Adrenal gland (tissue), 12 donors: Measurements from ENCODE around the gene OSBP2. TPM values are rescaled to one million over a fixed set of nuclear protein-coding genes. Genes with fewer than 3 reads are reported as not detected.

Experiments
- DNase-seq, 7 donors: peaks; one replicate each; pipeline ENCODE4 v3.0.0-alpha.2; 2019 to 2020
- H3K27ac ChIP-seq, 5 donors: fragments of 200-600 bp; sonication (generic) in 4 of 5; 1 replicate in 3 of 5; 2 replicates in 2 of 5; pipeline versions ENCODE4 v1.5.1 to v1.8.0; 2016 to 2020; ENCODE audit warnings: mild to moderate bottlenecking in 1 of 5
- H3K27me3 ChIP-seq: fragments of 200-600 bp; 2 replicates; pipeline ENCODE4 v1.8.0; 2021
- H3K36me3 ChIP-seq, 2 donors: fragments of 200-600 bp; replicated peaks in 1 of 2; 1 replicate in 1 of 2; 2 replicates in 1 of 2; pipeline versions ENCODE4 v1.5.1 to v1.8.0; 2018 to 2022
- H3K4me1 ChIP-seq, 2 donors: fragments of 200-600 bp; replicated peaks in 1 of 2; 1 replicate in 1 of 2; 2 replicates in 1 of 2; pipeline versions ENCODE4 v1.5.1 to v1.8.0; 2018 to 2021
- H3K4me3 ChIP-seq, 4 donors: fragments of 200-600 bp; sonication (generic) in 3 of 4; one replicate each; pipeline ENCODE4 v1.5.1; 2016 to 2018
- H3K9me3 ChIP-seq, 3 donors: fragments of 200-600 bp; sonication (generic) in 1 of 3; replicated peaks in 1 of 3; 1 replicate in 2 of 3; 2 replicates in 1 of 3; pipeline versions ENCODE4 v1.5.1 to v1.8.0; 2016 to 2021
- POLR2A ChIP-seq, 2 donors: fragments of 450-650 bp; IDR thresholded peaks; one replicate each; pipeline ENCODE4 v1.6.1; 2017; ENCODE audit warnings: antibody characterized with exemption in 2 of 2, mild to moderate bottlenecking in 2 of 2, moderate library complexity in 1 of 2
- WGBS, 4 donors: extraction: QIAGEN DNeasy Blood & Tissue Kit in 2 of 4; methylation state at CpG; one replicate each; pipeline versions ENCODE4 v1.1.5 to v1.1.7; 2013 to 2017; 5-methylcytosine and 5-hydroxymethylcytosine counted together
- intact Hi-C, 2 donors: fragments of 100-400 bp; cut with DNase I; formaldehyde crosslinking; loops; one replicate each; pipeline versions ENCODE4 v1.14.1 to v1.15.0; 2022 to 2023
- microRNA counts, 2 donors: library from miRNA; unstranded; fragments of <30 nt; microRNA quantifications; one replicate each; lab custom pipeline; 2016
- microRNA-seq, 3 donors: library from miRNA; unstranded; fragments of <30 nt; microRNA quantifications; one replicate each; pipeline ENCODE4, GENCODE V29; 2017 to 2020
- polyA plus RNA-seq, 3 donors: library from polyadenylated mRNA; stranded (reverse); fragments of 200-250 nt in 2 of 3; fragments of 350-450 nt in 1 of 3; fragmentation: Illumina TruSeq in 1 of 3; extraction: RNeasy Lipid Tissue Mini Kit (QIAGEN cat#74804) in 1 of 3; gene quantifications; one replicate each; pipeline ENCODE4 v1.2.3, GENCODE V29; 2013 to 2014
- small RNA-seq, 2 donors: library from RNA; depleted of rRNA; stranded (forward); fragments of <200 nt; gene quantifications; one replicate each; pipeline ENCODE3, GENCODE V24; 2016
- total RNA-seq, 9 donors: library from RNA; depleted of rRNA in 4 of 9; stranded (reverse); fragments of >200 nt in 4 of 9; fragments of 120-200 nt in 1 of 9; fragmentation: NEBNext Ultra II Directional in 1 of 9; extraction: Animal tissue kit (Norgen Biotek cat#: 25700) in 1 of 9; gene quantifications; one replicate each; pipeline versions ENCODE4 v1.1.0 to v1.2.4, GENCODE V29; 2013 to 2023
- TF ChIP-seq, protein P1 (sequence below), 6 experiments: fragments of 450-650 bp in 4 of 6; fragments of 200-600 bp in 2 of 6; sonication (generic) in 1 of 6; IDR thresholded peaks; 1 replicate in 5 of 6; 2 replicates in 1 of 6; pipeline versions ENCODE4 v1.5.1 to v1.8.0; 2016 to 2021; ENCODE audit warnings: antibody characterized with exemption in 6 of 6, mild to moderate bottlenecking in 2 of 6, moderate library complexity in 1 of 6
- donor health status: healthy with polysubstance abuse.
- donor health status: Bipolar disorder and iron deficiency.
- donor health status: DM: yes; HTN: yes; CAD: no.
- donor health status: DM: no; HTN: no; CAD: no.
- donor health status: DM: no; HTN: no; CAD: no.
- donor health status: DM: yes; HTN: yes; CAD: no.

Gene OSBP2
- total and polyA plus RNA-seq, 12 donors = 7.3 to 35.6 (median 19.7) TPM

- Histone ChIP-seq H3K4me1 (peaks cover 0 to 4% of the 10 kb centered on the region in 2 donors), H3K4me3 (no peak overlapping the region), H3K27ac (no peak overlapping the region), H3K36me3 (peaks cover 0 to 26% of the 10 kb centered on the region in 2 donors), H3K9me3 (no peaks in the 10 kb centered on the region), H3K27me3 (no peaks in the 10 kb centered on the region)
- TF ChIP-seq, protein P1, sequence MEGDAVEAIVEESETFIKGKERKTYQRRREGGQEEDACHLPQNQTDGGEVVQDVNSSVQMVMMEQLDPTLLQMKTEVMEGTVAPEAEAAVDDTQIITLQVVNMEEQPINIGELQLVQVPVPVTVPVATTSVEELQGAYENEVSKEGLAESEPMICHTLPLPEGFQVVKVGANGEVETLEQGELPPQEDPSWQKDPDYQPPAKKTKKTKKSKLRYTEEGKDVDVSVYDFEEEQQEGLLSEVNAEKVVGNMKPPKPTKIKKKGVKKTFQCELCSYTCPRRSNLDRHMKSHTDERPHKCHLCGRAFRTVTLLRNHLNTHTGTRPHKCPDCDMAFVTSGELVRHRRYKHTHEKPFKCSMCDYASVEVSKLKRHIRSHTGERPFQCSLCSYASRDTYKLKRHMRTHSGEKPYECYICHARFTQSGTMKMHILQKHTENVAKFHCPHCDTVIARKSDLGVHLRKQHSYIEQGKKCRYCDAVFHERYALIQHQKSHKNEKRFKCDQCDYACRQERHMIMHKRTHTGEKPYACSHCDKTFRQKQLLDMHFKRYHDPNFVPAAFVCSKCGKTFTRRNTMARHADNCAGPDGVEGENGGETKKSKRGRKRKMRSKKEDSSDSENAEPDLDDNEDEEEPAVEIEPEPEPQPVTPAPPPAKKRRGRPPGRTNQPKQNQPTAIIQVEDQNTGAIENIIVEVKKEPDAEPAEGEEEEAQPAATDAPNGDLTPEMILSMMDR (IDR thresholded peaks at IDR 0.05) = no peak
- no peak for TF ChIP-seq POLR2A (IDR thresholded peaks at IDR 0.05)
- DNase-seq = no peak
- intact Hi-C loops = loop anchor here in 1 of 2 donors (5.0 kb wide), 1 partner anchor 134 kb away; no protein-coding TSS in a partner anchor
- WGBS, 4 donors = 88 to 97% (median 95%) methylated on average over 2 of the region's 2 CpGs
Observed at GRCh38 chr22:30953206-30953605, 258.5 kb downstream of the OSBP2 start.

- WGBS, 4 donors = 92 to 98% (median 95%) methylated on average over 4 of the region's 4 CpGs
- H3K36me3 ChIP-seq = peaks cover 0 to 13% of the 10 kb centered on the region in 2 donors
Observed at GRCh38 chr22:30955153-30955552, 260.5 kb downstream of the OSBP2 start.

More at GRCh38 chr22:30955153-30955552, 260.5 kb downstream of the OSBP2 start:
- no peaks in the 10 kb centered on the region for H3K27me3 ChIP-seq
- H3K9me3 ChIP-seq = no peaks in the 10 kb centered on the region
- intact Hi-C loops = no loop called here
- no peaks in the 10 kb centered on the region for H3K4me1 ChIP-seq
- no peak overlapping the region for H3K4me3 ChIP-seq
- no peak for DNase-seq
- no peak overlapping the region for H3K27ac ChIP-seq
- TF ChIP-seq POLR2A (IDR thresholded peaks at IDR 0.05) = no peak
- TF ChIP-seq, protein P1 (IDR thresholded peaks at IDR 0.05) = no peak

MicroRNAs within 50 kb of the gene (microRNA counts, 767-probe panel; counts per million panel counts)
- 0 counts per million in 2 donors for microRNA hsa-miR-3200-3p (lab: Ali Mortazavi, UCI)

Small RNA genes lying within 50 kb of the gene (microRNA-seq; reads per million reads assigned to microRNA genes)
- gene MIR3200 = 31.3 to 57.6 (median 49.2) reads per million in 3 donors

Small RNA genes lying within 50 kb of the gene (small RNA-seq; reads per million reads assigned to genes)
- 1.7 to 1.8 reads per million in 2 donors for gene MIR3200

Other genes with a start within 250 kb of the OSBP2 start
- gene SEC14L3, start 222.9 kb upstream of the OSBP2 start, total RNA-seq = under 1 TPM in 1 of 9 donors, not detected in 8; 0.27 TPM
- gene SEC14L3, start 222.9 kb upstream of the OSBP2 start, polyA plus RNA-seq = not detected
- 1 to 10 TPM in 6 of 9 donors, under 1 TPM in 3; 0.17 to 2.6 (median 1.1) TPM for gene SEC14L4, start 189.2 kb upstream of the OSBP2 start, total RNA-seq
- under 1 TPM; 0.29 to 0.64 (median 0.47) TPM for gene SEC14L4, start 189.2 kb upstream of the OSBP2 start, polyA plus RNA-seq
- 1 to 10 TPM in 5 of 9 donors, under 1 TPM in 3, not detected in 1; 0.19 to 4.3 (median 1.3) TPM for gene SEC14L6, start 148.1 kb upstream of the OSBP2 start, total RNA-seq
- gene SEC14L6, start 148.1 kb upstream of the OSBP2 start, polyA plus RNA-seq = 1 to 10 TPM in 1 of 3 donors, under 1 TPM in 2; 0.32 to 1.5 (median 0.74) TPM
- under 1 TPM in 2 of 9 donors, not detected in 7; 0.31 to 0.33 TPM for gene GAL3ST1, start 120.2 kb upstream of the OSBP2 start, total RNA-seq
- under 1 TPM in 2 of 3 donors, not detected in 1; 0.57 to 0.72 TPM for gene GAL3ST1, start 120.2 kb upstream of the OSBP2 start, polyA plus RNA-seq
- gene PES1, start 103.0 kb upstream of the OSBP2 start, total RNA-seq = 100 to 1,000 TPM in 1 of 9 donors, 10 to 100 TPM in 8; 46.0 to 105 (median 60.1) TPM
- 100 to 1,000 TPM in 1 of 3 donors, 10 to 100 TPM in 2; 63.6 to 117 (median 68.5) TPM for gene PES1, start 103.0 kb upstream of the OSBP2 start, polyA plus RNA-seq
- 100 to 1,000 TPM in 1 of 9 donors, 10 to 100 TPM in 8; 24.0 to 108 (median 60.7) TPM for gene TCN2, start 87.7 kb upstream of the OSBP2 start, total RNA-seq
- 10 to 100 TPM; 12.8 to 21.9 (median 17.8) TPM for gene TCN2, start 87.7 kb upstream of the OSBP2 start, polyA plus RNA-seq
- gene SLC35E4, start 59.1 kb upstream of the OSBP2 start, total RNA-seq = 1 to 10 TPM in 8 of 9 donors, under 1 TPM in 1; 0.60 to 7.0 (median 3.8) TPM
- 1 to 10 TPM; 1.3 to 2.0 (median 2.0) TPM for gene SLC35E4, start 59.1 kb upstream of the OSBP2 start, polyA plus RNA-seq
- gene DUSP18, start 27.0 kb upstream of the OSBP2 start, total RNA-seq = 1 to 10 TPM; 3.9 to 8.9 (median 6.2) TPM
- 1 to 10 TPM; 1.4 to 5.0 (median 3.8) TPM for gene DUSP18, start 27.0 kb upstream of the OSBP2 start, polyA plus RNA-seq